NCI-H446 treated with DMSO at 0.1 percent for 48 hours (cell line): ENCODE results near the gene COX5B.
"Not testable (repeated sequence)": the region's sequence is repeated elsewhere in the genome, so short reads cannot be mapped to it uniquely, and the experiment has no call there.

ENCODE experiments used
- DNase-seq: peaks from one replicate; lab custom pipeline; 2025; lab: John Stamatoyannopoulos, UW

The COX5B gene

DNA sequence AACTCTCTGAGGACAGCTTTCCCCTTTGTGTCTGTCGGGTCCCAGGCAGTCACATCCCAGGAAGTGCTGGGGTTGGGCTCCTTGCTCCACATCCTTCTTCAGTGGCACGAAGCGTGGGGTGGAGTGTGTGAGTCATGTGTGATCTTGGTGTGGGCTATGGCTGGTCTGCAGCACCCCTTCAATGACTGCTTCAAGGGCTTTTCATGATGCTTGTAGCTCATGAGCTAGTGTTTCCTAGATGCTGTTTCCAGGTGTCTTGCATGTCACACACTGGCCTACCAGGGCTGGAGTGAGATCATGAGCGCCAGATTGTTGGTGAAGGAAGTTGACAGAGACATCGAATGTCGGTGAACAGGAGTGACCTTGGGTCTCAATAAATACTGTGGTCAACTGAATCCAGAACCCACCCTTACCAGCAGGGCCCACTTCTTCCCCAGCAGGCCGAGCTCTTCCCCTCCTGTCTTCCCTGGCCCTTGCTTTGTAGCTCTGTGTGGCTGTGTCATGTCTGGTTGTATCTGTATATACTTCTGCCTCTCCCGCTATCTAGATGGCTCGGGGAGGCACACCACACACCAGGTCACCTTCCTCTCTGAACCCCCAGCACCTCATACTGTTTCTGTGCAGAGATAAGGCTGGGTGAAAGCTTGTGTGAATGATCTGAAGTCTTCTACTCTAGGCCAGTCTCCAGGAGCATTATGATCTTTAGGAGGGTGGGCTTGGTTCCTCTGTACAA, 27.5 kb downstream of the COX5B start:
- no peak for DNase-seq

DNA sequence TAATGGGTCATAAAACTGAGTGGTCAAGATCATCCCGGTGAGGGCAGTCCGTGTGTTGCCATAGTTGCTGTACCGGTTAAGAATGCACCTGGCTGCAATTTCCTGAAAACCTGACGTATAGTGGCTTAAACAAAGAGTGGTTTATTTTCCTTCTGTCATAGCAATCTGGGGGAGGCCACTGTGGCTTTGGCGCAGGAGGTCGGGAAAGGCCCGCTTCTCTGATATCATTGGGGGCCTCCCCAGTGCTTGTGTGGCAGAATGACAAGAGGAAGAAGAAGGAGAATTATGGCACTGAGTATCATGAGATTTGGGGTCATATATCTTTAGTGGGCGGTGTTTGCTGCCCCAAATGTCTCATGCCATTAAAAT, 28.0 kb downstream of the COX5B start:
- DNase-seq, result no peak

DNA sequence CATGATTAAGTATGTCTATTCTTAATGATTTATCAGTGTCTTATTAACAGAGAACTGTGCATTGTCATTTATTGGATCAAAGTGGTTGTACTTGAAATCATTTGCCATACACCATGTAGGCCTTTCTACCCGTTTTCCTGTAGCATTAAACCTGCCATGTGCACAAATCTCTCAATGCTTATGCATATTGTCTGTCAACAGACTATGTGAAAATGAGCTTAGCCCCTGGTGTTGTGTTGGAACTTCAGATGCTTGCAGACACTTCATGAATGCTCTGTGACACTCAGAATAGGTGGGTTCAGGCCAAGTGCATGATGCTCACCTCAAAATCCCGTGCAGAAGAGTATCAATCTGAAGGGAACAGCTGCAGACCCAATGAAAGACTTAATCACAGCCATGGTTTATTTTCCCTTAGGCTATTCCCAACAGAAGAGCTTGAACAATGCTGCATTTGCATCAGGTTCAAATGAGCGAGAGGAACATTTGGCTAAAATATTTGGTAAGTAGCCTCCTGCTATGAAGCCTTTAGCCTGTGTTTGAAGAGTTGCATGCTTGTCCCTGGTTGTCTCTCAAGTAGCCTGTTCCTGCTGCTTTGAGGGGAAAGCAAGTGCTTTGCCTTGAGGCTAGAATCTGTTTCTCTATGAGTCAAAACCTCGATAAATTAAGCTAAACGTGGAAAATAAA, 29.7 kb downstream of the COX5B start:
- no peak for DNase-seq

DNA sequence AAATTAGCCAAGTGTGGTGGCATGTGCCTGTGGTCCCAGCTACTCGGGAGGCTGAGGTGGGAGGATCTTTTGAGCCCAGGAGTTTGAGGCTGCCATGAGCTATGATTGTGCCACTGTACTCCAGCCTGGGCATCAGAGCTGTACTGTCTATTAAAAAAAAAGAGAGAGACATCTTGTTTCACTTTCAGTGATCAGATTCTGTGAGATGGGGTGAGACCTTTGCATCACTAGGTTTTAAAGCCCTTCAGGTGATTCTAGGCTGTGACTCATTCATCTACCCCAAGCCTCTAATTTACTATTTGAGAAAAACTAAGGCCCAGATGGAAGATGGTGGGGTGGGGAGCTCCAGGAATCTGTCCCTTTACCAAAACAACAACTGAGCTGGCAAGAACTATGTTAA, 30.8 kb downstream of the COX5B start:
- DNase-seq, result no peak

DNA sequence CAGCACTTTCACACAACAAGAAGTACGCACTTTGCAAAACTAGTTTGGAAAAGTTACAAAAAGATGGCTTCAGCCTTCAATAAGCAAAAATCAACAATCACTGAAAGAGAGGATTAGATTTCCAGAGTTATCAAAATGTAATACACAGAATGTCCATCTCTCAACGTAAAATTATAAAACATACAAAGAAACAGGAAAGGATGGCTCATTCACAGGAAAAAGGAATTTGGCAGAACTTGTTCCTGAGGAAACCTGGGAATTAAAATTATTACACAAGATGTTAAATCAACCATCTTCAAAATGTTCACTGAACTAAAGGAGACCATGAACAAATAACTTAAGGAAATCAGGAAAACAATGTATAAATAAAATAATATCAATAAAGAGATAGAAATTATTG, 31.6 kb downstream of the COX5B start:
- no peak for DNase-seq

DNA sequence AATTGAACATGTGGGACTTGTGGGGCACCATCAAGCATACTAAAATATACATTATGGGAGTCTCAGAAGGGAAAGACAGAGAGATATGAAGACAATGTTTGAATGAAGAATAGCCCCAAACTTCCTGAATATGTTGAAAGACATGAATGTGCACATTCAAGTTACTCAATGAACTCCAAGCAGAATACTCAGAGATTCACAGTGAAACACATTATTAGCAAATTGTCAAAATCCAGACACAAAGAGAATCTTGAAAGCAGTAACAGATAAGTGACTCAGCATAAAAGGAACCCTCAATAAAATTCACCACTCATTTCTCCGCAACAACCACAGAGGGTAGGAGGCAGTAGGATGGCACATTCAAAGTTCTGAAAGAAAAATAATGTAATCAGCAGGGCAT, 32.4 kb downstream of the COX5B start:
- DNase-seq, result no peak

DNA sequence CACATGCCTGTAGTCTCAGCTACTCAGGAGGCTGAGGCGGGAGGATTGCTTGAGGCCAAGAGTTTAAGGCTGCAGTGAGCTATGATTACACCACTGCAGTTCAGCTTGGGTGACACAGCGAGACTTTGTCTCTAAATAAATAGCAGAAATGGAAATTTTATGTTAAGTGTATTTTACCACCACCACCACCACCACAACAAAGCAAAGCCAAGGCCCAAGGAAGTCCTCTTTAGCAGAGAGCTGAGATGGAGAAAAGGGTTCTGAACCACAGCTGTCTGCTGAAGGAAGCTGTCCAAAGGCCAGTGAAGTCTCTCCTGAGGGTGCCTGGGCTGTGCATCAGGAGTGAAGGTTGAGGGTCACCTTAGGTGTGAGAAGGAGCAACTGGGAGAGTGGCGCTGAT, 41.4 kb downstream of the COX5B start:
- DNase-seq, result not testable (repeated sequence)

DNA sequence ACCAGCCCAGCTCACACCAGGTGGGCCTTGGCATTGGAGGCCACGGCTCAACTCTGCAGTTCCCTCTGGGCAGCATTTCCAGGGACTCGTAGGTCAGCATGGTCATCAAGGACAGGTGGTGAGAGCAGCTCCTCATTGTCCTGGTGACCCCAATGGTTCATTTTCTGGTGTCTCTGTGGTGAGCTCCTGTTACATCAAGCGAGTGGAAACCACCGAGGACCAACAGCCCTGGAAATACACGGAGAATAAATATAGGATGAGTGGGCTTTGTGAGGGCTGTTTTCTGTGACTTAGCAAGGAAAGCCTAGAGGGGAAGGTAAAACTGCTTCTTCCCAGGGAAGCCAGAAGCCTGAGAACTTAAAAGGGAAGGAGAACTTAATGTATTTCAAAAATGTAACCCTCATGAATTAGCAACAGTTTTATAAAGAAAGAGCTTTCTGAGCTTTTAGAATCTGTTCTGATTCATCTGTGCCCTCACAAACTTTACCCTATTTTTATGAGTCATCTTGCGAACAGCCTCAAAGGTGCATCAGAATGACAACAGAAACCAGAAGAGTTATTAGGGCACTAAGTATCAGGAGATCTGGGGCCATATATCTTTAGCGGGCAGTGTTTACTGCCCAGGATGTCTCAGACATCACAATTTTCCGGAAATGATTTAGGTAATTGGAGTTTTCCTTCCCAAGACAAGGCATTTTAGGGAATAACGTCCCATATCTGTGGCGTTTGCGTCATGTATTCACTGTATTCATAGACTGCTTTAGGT, 42.4 kb downstream of the COX5B start:
- DNase-seq, result no peak

DNA sequence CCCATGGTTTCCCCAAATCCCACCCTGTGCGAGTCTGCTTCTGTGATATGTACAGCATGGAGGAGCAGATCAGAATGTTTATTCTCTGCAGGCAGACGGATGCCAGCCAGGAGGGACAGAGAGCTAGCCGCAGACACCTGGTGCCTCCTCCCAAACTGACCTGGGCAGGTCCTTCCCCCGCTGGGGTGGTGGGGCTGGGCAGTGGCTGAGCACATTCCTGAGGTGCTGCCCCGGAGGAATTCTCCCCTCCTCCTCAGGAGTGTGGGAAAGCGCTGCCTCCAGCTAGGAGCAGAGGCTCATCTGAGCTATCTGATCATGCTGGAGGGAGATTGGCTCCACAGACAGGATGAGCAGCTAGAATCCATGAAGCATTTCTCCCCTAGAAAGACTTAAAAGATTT, 45.3 kb downstream of the COX5B start:
- no peak for DNase-seq

DNA sequence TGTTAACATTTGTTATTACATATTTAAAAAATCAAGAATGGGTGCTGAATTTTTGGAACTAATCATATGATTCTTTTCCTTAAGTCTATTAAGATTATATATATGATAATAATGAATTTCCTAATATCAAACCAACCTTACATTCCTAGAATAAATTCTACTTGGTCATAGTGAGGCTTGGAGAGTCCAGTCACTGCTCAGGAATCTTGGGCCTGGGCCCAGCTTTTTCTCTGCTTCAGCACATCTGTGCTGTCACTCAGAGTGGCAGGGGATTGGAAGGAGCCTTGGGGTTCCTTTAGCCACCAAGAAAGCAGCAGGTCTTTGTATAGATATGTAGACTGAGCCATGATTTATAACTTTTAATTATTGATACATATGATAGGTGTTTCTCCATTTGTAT, 47.6 kb downstream of the COX5B start:
- DNase-seq, result no peak

DNA sequence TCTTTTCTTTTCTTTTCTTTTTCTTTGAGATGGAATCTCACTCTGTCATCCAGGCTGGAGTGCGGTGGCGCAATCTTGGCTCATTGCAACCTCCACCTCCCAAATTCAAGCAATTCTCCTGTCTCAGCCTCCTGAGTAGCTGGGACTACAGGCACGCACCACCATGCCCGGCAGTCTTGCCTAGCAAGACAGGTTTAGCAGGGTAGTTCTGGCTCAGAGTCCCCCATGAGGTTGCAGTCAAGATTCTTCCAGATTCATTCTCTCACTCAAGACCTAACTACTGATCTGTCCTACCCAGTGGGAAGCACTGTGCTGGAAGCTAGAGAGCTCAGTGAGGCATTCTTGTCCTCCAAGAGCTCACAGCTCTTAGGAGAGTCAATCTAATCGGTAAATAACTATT, 49.9 kb downstream of the COX5B start:
- DNase-seq, result no peak

DNA sequence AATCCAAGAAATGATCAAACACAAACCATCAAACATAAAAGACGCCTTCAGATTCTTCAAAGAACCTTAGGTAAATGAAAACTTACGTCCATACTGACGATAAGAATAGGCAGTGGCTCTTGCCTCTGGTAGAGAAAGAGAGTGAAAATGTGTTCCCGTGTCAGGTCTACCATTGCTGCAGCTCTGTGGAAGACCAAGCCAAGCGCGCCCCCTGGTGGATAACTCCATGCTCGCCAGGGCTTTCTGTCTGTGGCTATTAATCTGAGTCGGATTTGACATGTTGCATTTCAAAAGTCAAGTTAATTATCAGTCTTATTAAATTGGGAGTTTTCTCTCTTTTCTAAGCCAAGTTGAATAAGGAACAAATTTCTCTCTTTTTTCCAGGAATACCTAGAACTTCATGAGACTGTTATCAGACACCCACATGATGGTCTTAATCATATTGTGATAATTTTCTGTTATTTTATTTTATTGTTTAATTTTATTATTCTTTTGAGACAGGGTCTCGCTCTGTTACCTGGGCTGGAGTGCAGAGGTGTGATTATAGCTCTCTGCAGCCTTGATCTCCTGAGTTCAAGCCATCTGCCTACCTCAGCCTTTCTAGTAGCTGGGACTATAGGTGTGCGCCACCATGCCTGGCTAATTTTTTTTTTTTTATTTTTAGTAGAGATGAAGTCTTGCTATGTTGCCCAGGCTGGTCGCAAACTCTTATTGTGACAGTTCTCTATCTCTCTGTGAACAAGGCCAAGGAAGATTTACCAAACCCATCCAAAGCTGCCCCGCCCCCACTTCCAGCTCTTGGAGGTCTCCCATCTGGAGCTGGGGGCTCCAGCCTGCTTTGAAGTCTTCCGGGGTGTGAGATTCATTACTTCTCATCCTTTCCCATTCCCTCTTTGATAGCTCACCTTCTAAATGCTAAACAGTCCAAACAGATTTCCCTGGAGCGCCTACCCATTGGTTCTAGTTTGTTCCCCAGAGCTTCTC, 51.7 kb downstream of the COX5B start:
- peak; percentile 46 for DNase-seq
